HG03432 (cell line): ENCODE results near the gene BARX2.

Experiments used
- ATAC-seq: cut with Tn5 transposase; IDR thresholded peaks from one replicate; pipeline ENCODE4 v1.9.1; 2021; ENCODE audit warnings: mild to moderate bottlenecking, moderate library complexity; ENCODE audit not compliant: unreplicated experiment

Gene BARX2

GRCh38 chr11:129493746-129494145 is 118.1 kb downstream of the BARX2 start:
- no peak for ATAC-seq
